Measurements from ENCODE around the gene MRTFA.

- TF ChIP-seq HDAC2 (IDR thresholded peaks at IDR 0.05) = no peak
- TF ChIP-seq KDM1A (IDR thresholded peaks at IDR 0.05; ENCODE audit: low read depth) = no peak
- no peak for TF ChIP-seq CTCF (IDR thresholded peaks at IDR 0.05)
- no peak for TF ChIP-seq POLR2A (IDR thresholded peaks at IDR 0.05; ENCODE audit: low read length)
- TF ChIP-seq FOSL2 (IDR thresholded peaks at IDR 0.05) = no peak
- no peak for TF ChIP-seq FOSL2 (CRISPR knock-in tag; IDR thresholded peaks at IDR 0.05)
- TF ChIP-seq EP300 (IDR thresholded peaks at IDR 0.05) = no peak
- no peak for TF ChIP-seq REST (IDR thresholded peaks at IDR 0.05)
- no peak for TF ChIP-seq MAX (IDR thresholded peaks at IDR 0.05)
- TF ChIP-seq RAD21 (conservative IDR thresholded peaks at IDR 0.05 in 1 of 2, IDR thresholded peaks at IDR 0.05 in 1 of 2) = no peak
- TF ChIP-seq ZNF302 (CRISPR knock-in tag; IDR thresholded peaks at IDR 0.05) = no peak
- no peak for TF ChIP-seq MAZ (IDR thresholded peaks at IDR 0.05; ENCODE audit: borderline replicate concordance, low read depth, low read length)
- TF ChIP-seq JUNB (IDR thresholded peaks at IDR 0.05) = no peak
These were observed 222.2 kb downstream of the MRTFA start for GRCh38 chr22:40414311-40414710.

Measured in A549 (cell line).